Inflammatory macrophage (primary cell): Measurements from ENCODE around the gene FAM228B.
"Not testable (repeated sequence)": the region's sequence is repeated elsewhere in the genome, so short reads cannot be mapped to it uniquely, and the experiment has no call there.

ENCODE experiments used
- DNase-seq, 2 donors: peaks; one replicate each; pipeline ENCODE4 v3.0.0-alpha.2; 2020 to 2022

Gene FAM228B

DNA sequence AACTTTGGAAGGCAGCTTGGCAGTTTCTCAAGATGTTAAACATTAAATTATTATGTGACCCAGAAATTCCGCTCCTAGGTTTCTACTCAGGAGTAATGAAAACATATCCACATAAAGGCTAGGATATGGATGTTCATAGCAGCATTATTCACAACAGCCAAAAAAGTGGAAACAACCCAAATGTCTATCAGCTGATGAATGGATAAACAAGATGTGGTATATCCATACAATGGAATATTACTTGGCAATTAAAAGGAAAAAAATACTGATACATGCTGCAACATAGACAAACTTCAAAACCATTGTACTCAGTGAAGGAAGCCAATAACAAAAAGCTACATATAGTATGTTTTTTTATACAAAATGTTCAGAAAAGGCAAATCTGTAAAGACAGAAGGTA is 39.2 kb downstream of the FAM228B start:
- no peak for DNase-seq

DNA sequence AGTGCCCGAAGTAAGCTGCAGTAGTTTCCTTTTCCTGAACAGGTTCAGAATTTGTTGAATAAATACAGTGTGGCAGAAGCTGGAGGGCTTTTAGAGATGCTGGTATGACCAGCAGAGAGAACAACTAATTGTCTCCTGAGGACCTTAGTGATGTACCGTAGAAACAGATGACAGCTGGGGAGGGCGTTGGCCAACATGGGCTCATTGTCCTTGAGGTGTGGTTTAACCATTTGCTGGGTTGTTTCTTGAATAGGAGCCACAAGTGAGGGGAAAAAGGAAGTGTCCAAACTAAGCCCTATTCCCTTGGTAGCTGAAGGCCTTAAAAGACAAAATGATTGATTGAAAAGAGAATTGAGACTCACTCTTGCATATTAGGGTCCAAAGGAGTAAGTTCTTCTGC is 39.9 kb downstream of the FAM228B start:
- no peak for DNase-seq

DNA sequence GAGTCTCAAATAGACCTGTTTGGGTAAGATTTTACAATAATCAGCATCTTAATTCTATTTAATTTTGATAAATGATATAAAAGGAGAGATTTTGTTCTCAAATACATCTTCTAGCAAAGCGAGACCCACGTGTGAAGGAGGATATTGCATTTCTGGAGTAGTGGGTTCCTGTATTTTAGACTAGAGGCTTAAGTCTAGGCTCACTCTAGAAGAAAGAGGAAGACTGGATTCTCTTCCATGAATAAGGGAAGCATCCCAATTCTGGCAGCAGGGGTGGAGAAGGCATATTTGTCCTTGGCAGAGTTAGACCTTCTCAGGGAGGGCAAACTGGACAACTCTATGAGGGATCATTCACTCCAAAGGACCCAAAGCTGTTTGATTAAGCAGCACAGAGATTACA is 40.3 kb downstream of the FAM228B start:
- DNase-seq = peak; percentile 61

DNA sequence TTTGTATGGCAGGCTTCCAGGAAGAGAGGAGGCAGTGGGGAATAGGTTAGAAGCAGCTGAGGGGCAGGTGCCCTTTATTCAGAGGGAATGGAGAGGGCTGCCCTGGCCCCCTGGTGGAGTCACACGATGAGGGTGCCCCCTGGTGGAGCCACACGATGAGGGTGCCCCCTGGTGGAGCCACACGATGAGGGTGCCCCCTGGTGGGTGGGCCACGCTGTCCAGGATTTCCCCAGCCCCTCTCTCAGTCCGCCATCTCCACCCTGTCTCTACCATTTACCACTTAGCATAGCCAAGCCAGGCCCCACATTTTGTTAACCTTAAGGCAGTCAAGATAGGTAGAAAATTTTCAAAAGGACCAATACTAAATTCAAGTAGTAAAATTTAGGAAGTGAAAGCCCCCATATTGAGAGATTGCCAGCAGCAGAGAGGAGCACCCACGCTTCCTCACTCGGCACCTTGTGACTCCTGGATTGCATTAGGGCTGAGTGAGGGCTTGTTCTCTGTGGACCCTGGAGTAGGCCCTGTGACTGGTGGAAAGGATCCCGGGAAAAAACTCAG is 41.2 kb downstream of the FAM228B start:
- DNase-seq = peak; percentile 84 to 90

DNA sequence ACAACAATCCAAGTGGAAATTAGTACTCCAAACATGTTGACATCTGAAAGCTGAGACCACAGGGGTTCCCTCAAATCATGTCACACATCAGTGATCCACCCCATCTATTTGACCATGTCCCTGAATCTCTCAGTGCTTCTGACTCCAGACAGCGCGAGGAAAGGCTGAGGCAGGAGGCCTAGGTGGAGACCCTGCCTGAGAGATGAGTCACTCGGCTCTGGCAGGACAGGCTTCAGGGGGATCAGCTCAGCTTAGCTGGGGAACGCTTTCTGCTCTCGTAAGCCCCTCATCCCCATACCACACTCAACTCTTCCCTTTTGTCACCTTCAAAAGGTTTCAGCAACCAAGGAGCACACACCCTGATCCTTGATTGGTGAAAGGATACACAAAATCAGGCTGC is 45.8 kb downstream of the FAM228B start:
- no peak for DNase-seq

DNA sequence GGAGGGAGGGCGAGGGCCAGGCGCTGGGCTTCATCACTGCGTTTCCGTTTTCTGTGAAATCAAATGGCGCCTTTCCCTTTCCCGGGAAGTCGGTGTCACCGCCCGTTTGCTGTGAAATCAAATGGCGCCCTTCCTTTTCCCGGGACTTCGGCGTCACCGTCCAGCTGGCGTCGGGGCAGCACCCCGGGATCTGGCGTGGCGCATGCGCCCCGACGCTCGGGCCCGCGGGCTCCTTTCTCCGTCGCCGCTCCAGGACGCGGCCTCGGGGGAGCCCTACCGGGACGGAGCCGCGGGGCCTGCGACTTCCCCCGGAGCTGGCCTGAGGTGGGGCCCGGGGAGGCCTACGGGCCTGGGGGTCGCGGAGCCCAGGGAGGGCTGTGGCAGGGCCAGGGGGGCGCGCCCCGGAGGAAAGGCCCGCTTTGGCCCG is 51.6 kb downstream of the FAM228B start, which contains the start of gene FAM228A:
Gene FAM228A, plus strand, starts transcription at position 203 of the 427 bp plus-strand sequence. CDS start 428 bp downstream, outside the sequence.
- DNase-seq = no peak

DNA sequence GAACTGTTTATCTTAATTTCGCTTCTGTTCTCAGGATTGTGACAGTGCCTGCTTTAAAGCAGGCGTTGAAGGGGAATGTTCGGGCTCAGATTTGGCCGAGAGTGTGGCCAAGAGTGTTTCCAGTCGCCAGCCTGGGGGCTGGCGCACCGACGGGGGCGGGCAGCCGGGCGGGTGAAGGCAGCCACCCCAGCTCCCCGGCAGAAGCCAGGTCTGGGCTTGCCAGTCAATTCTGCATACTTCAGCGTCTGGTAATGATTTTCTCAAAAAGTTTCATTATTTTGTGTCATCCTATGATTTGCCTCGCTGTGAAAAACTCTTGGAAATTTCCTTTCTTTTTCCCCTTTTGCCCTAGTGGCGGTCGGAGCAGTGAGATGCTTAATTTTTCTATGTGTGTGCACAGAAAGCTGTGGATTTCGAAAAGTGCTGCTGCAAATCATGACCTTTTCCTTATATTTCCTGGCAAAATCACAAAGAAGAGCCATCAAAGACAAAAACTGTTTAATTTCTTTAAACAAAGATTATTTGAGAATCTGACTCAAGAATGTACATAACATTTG is 52.4 kb downstream of the FAM228B start:
- no peak for DNase-seq

DNA sequence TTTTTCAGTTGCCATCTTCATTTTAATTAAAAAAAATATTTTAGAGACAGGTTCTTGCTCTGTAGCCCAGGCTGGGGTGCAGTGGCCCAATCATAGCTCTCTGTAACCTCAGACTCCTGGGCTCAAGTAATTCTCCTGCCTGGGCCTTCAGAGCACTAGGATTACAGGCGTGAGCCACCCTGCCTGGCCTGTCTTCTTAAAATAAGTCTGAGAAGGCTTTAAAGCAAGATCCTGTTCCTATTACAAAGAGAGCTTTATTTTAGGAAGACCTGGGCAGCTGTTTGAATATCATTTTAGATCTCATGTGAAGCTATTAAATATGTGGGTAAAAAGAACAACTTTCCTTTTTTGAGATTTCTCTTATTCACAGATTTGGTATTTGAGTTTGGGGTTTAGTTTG is 53.1 kb downstream of the FAM228B start:
- DNase-seq = no peak

DNA sequence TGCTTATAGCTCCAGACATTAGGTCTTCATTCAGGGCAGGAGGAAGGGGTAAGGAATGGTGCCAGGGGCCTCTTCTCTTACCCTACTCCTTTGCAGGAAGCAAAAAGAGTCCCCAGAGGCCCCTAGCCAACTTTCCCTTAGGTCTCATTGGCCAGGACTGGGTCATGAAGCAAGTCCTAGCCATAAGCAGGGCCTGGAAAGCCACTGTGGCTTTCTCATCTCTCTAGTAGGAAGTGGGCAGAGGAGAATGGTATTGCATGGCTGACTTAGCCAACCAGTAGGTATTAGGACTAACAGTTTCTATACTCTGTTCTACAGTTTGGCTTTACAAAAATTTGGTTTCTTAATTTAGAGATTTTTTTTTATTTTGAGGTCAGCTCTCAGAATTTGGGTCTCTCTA is 56.4 kb downstream of the FAM228B start:
- no peak for DNase-seq

DNA sequence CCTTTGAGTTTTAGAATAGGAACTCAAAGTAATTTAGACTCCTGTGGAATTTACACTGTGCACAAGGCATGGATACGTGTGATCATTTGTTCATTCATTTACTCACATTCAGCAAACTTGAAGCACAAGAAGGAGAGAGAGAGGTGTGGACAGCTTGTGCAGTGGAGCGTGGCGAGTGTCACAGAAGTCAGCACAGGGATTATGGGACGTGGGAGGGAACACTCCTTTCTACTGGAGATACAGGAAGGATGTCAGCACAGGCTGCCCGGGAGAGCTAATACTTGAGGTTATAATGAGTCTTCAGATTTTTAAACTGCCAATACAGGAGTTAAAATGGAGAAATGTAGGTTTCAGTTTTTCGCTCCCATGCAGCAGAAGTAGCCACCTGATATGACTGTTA is 58.6 kb downstream of the FAM228B start:
- DNase-seq = no peak

DNA sequence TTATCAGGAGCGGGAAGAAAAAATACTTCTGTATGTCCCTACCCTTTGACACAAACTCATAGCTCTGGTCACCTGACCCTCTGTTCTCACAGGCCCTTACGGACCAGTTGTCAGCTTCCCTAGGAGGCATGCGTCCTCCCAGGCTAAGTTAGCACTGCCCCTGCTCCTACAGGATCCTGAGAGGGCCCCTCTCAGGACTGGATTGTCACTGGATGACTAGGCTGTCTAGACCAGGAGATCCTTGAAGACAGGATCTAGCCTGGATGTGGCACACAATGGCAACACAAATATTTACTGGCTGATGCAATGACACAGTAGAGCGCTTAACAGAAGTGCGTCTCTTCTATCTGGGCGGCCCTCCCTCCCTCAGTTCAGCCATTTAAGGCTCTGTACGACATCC is 59.2 kb downstream of the FAM228B start:
- no peak for DNase-seq

DNA sequence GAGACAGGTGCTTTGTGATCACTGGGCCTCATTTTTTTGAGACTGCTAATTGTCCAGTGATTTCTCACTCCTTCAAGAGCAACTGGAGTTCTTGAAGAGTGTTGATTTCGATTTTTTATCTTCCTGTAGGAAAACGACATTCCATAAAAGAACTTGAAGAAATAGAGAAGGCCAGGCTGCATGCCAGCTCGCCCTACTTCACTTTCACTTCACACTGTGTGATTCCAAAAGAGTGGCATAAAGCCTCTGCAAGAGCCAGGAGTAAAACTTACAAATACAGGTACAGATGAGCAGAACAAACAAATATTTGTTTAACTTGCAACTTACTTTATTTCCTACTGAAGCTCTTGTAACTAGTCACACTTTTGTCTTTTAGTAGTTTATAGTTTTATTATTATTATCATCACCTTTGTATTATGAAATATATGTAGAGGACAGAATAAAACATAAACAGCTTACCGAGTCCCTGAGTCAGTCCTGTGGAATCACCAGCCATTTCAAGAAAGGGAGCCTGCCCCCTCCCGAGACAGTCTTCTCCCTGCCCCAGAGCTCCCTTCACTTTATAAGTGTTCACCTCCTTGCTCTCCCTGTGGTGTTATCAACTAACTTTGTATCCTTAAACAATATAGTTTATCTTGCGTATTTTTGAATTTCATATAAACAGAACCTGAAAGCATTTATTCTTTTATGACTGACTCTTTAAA is 60.2 kb downstream of the FAM228B start:
- no peak for DNase-seq

DNA sequence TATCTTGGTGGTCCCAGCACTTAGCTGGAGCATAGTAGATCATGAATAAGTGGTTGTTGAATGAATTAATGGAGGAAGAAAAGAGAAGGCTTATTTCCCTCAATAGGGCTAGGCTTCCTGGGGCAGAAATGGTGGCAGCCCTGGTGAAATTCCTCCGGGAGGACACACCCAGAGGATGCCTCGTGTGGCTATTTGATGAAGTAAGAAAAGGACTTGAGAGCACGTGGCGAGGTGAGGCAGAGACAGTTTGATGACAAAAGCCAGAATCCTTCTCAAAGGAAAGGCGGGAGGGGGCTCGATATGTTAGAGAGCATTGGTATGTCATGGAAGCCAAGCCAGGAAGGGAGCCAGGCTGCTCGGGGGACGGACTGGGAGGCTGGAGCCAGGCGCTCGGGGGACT is 66.3 kb downstream of the FAM228B start:
- DNase-seq = no peak

DNA sequence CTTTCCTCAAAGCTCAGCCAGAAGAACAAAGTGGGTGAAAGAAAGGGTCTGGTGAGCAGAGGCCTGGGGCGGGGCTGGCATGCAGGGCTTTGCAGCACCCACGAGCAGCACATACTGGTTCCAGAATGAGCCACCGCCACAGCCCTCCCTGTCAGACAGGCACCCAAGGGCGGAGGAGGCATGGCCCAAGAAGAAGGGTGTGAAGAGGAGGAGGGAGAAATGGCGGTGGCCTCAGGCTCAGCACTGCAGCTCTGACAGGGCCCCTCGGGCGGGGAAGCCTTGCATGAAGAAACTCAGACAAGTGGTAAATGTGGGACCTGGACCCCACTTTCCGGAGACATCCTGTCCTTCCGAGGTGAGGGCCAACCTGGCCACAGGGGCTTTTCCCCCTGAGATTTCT is 67.2 kb downstream of the FAM228B start:
- DNase-seq = no peak

DNA sequence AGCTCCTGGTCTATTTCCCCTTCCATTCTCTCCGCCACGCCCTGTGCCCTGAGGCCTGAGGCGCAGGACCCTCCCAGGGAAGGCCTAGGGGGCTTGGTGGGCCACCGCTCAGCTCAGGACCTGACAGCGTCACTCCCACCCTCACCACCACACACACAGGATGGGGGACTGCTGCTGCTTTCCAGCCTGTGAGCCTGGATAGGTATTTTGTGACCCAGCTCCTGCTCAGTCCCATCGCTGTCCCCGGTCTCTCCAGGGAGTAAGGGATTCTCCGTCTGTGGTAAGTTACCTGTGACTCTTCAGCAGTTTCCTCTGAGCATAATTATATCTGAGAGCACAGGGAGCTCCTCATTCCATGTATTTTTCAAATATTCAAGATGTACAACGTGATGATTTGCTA is 67.9 kb downstream of the FAM228B start:
- DNase-seq = no peak

DNA sequence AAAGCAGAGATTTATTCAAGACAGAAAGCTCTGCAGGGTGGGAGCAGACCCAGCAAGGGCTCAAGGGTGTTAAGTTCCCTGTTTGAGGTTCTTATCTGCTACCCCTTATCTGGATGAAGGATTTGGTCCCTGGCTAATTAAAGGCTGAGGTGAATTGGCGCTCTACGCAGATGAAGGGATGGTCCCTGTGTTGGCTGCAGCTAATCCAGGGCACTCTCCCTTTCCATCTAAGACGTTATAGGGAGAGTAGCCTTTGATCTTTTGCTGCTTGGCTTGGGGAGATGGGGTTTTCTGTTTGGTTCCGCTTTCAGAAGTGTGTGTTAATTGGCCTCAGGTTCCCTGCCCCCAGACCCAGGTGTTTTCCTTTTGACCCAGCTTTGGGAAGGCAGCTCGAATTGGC is 68.6 kb downstream of the FAM228B start:
- DNase-seq = no peak

DNA sequence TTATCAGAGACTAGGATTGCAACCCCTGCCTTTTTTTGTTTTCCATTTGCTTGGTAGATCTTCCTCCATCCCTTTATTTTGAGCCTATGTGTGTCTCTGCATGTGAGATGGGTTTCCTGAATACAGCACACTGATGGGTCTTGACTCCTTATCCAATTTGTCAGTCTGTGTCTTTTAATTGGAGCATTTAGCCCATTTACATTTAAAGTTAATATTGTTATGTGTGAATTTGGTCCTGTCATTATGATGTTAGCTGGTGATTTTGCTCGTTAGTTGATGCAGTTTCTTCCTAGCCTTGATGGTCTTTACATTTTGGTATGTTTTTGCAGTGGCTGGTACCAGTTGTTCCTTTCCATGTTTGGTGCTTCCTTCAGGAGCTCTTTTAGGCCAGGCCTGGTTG is 73.9 kb downstream of the FAM228B start:
- DNase-seq = not testable (repeated sequence)

DNA sequence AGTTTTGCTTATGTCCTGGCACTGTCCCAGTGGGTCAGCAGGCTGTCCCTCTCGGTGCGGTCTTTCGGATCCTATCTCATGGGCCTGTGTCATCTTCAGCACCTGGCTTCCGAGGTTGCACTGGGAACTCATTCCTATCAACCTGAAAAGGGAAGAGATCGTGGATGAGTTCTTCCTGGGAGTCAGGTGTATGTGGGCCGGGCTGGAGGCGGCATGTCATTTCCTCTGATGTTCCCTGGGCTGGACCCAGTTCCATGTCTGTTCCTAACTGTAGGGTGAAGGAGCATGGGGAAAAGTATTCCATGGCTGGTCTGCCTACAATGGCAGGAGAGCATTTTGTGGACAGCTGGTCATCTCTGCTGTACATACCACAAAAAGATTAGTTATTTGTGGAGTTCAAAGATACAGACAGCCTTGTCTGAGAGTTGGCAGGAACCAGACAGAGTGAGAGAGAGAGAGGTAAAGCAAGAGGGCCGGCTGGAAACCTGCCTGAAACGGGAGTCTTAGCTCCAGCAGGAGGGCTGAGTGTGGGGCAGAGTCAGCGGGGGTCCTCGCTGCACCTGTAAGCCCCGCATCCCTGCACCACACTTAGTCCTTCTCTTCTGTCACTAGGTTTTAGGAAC is 76.8 kb downstream of the FAM228B start:
- no peak for DNase-seq

DNA sequence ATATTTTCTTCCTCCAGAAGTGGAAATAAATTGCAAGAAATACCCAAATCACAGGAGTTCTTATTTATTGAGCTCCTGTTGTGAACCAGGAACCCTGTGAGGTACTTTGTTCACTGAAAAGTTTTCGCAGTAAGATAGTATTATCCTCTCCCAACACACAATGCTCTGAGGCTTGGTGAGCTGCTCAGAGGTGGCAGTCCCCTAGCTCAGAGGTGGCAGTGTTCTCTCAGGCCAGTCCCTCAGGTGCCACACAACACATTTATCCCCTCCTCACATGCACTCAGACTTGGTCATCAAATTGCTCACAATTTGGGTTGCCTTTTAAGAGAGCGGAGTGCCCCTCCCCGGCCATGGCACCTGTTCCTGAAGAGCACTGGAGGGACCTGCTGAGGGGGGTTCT is 77.5 kb downstream of the FAM228B start:
- no peak for DNase-seq

DNA sequence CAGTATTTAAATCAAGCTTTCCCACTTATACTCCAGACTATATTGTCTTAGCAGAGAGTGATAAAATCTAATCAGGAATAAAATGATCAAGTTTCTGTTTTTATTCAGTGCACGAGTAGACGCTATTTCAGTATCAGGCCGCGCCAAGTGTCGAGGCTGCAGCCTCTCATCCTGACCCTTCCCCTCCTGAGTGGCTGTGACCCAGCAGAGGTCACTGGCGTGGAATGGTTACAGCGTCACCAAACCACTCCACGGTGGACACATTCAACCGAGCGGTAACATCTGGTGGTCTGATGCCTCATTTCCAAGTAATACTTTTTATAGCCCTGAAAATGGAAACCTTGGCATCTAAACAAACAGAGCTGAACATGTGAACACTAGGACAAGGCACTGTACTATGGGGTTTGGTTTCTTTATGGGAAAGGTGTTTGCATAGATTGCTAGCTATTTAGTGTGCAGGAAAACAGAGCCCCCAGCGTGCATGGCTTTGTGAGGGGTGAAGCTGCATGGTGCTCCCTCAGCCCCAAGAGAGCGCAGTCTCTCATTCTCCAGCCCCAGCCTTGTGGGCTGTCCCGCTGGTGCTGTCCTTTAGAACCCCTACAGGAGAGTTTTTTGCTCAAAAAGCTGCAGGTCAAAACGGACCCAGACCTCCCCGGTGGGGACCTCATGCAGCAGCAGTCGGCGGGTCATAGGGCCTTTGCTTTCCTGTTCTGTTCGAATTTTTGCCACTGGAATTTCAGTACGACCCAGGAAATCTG is 79.9 kb downstream of the FAM228B start:
- no peak for DNase-seq

DNA sequence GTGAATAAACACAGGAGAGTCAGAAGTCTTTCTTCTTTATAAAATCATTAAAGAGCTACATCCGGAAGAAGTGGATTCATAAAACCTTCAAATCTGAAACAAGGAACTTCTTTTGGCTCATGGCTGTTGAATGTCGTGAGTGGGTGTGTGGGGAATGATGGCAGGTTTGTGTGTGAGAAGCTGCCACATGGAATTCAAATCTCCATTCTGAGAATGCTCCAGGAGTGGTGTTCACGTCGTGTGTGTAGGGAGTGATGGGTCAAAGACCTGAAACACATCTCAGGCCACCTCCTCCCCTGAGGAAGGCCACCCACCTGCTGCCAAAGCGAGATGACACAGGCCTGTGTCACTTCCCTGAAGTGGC is 80.5 kb downstream of the FAM228B start:
- DNase-seq = no peak

DNA sequence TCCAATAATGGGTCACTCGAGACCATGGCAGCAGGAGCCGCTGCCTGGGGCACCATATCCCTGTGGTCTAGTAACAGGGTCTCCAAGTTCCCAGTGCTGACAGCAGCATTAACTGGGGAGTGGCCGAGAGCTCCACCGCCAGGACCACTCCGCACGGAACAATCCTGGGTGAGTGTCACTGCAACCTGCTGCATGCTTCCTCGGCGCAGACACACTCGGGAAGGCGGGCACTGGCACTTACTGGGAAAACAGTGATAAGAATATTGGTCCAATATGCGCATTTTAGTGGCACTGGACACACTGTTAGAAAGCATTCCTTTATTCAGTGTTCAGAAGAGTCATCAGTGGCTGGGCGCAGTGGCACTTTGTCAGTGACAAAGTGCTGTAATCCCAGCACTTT is 81.2 kb downstream of the FAM228B start:
- no peak for DNase-seq

DNA sequence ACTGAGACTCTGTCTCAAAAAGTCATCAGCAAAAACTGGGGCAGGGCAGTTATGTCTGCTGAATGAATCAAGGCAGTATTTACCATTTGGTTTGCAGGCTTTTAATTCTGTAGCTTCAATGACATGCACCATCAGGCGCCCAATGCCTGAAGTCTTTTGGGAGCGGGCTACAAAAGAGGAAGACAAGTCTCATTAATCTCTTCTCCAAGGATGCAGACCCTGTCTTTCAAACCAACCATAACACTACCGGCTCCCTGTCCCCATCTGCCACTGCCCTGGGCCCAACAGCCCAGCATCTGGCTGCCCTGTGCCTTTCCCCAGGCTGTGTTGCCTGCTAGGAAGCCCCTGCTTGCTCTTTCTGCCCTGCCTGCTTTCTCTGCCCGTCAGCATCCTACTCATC is 81.9 kb downstream of the FAM228B start:
- no peak for DNase-seq
